SU-DHL-6 (cell line): Measurements from ENCODE around the gene MNT.

Experiments used
- EZH2phosphoT487 ChIP-seq: fragments of 200-600 bp; sonication (generic), shearing (Covaris generic); conservative IDR thresholded peaks from 2 replicates; pipeline ENCODE4 v1.6.1; 2018; ENCODE audit warnings: mild to moderate bottlenecking, antibody characterized with exemption, low read length, moderate library complexity, mixed read lengths
- TF ChIP-seq, protein P1 (sequence below): fragments of 200-600 bp; sonication (generic); IDR thresholded peaks from one replicate; pipeline ENCODE4 v1.5.1; 2017; ENCODE audit warnings: antibody characterized with exemption, mild to moderate bottlenecking, low read length, moderate library complexity; ENCODE audit not compliant: insufficient read depth, poor library complexity, severe bottlenecking

DNA sequence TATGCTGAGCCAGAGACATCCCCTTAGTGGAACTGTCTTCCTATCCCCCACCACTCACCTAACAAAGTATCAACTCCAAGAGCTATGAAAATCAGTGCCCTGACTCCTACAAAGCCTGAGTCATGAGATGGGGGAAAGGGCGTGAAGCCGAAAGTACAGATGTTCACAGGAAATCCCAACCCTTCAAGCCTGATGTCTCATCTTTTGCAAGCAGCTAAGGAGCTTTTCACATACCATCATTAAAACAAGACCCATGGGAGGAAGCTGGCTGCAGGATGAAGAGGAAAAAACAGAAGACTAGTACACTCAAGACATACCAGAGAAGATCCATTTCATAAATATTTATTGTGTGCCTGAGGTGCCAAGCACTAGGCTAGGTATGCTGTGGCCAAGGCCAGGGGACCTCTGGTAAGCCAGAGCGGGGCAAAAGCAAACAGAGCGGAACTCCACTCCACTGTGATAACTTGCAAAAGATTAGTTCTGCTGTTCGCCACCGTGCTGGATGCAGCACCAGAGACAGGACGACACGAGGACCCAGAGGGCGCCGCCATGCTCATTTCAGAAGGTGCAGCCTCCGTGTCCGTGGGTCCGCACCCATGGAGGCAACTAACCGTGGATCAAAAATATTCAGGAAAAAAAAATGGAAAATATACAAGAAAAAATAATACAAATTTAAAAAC is 4.5 kb upstream of the MNT start:
- TF ChIP-seq, protein P1, sequence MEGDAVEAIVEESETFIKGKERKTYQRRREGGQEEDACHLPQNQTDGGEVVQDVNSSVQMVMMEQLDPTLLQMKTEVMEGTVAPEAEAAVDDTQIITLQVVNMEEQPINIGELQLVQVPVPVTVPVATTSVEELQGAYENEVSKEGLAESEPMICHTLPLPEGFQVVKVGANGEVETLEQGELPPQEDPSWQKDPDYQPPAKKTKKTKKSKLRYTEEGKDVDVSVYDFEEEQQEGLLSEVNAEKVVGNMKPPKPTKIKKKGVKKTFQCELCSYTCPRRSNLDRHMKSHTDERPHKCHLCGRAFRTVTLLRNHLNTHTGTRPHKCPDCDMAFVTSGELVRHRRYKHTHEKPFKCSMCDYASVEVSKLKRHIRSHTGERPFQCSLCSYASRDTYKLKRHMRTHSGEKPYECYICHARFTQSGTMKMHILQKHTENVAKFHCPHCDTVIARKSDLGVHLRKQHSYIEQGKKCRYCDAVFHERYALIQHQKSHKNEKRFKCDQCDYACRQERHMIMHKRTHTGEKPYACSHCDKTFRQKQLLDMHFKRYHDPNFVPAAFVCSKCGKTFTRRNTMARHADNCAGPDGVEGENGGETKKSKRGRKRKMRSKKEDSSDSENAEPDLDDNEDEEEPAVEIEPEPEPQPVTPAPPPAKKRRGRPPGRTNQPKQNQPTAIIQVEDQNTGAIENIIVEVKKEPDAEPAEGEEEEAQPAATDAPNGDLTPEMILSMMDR = no peak
- TF ChIP-seq EZH2phosphoT487 = no peak
